Muscle of leg (tissue), 11 donors: ENCODE results near the gene ERF. TPM values are rescaled to one million over a fixed set of nuclear protein-coding genes. Genes with fewer than 3 reads are reported as not detected.
A peak's percentile ranks its signal among the peaks of the same experiment; 100 is the strongest.

Source experiments
- DNase-seq: peaks from one replicate; pipeline ENCODE4 v3.0.0; 2013
- H3K27ac ChIP-seq: one replicate; pipeline ENCODE4 v1.5.1; 2013; ENCODE audit warnings: mild to moderate bottlenecking, low read length, control low read depth
- H3K27me3 ChIP-seq: one replicate; pipeline ENCODE4 v1.6.1; 2013; ENCODE audit warnings: low read length; ENCODE audit not compliant: control insufficient read depth, insufficient read depth
- H3K36me3 ChIP-seq: one replicate; pipeline ENCODE4 v1.6.1; 2013; ENCODE audit warnings: low read length; ENCODE audit not compliant: control insufficient read depth, insufficient read depth
- H3K4me1 ChIP-seq: one replicate; pipeline ENCODE4 v1.6.1; 2013; ENCODE audit warnings: low read length; ENCODE audit not compliant: control insufficient read depth, insufficient read depth
- H3K4me3 ChIP-seq: one replicate; pipeline ENCODE4 v1.5.1; 2013; ENCODE audit warnings: low read length, control low read depth
- H3K9me3 ChIP-seq: replicated peaks from 2 replicates; pipeline ENCODE4 v1.6.1; 2013; ENCODE audit warnings: low read depth, low read length; ENCODE audit not compliant: control insufficient read depth
- WGBS: methylation state at CpG from one replicate; pipeline ENCODE4 v1.1.5; 2013; ENCODE audit warnings: missing lambda C conversion rate; ENCODE audit not compliant: insufficient coverage; 5-methylcytosine and 5-hydroxymethylcytosine counted together
- polyA plus RNA-seq, 8 donors: library from polyadenylated mRNA; unstranded; fragments of 120-200 nt; gene quantifications; one replicate each; pipeline versions ENCODE4 v1.2.1 to v1.2.3, GENCODE V29; 2013; ENCODE audit warnings: inconsistent platforms in 1 of 8, low replicate concordance in 1 of 8; ENCODE audit not compliant: insufficient read length in 8 of 8, insufficient read depth in 1 of 8
- total RNA-seq: library from RNA; stranded (reverse); fragments of 120-200 nt; gene quantifications from one replicate; pipeline ENCODE4 v1.2.4, GENCODE V29; 2013

ERF gene
- total and polyA plus RNA-seq, 9 donors = 17.3 to 51.6 (median 37.6) TPM

- H3K9me3 ChIP-seq = no peaks in the 10 kb centered on the region
- peak overlapping the region; percentile 89 for H3K27ac ChIP-seq
- DNase-seq = peak; percentile 51
- H3K36me3 ChIP-seq = peaks cover 14% of the 10 kb centered on the region
- H3K4me1 ChIP-seq = peaks cover 35% of the 10 kb centered on the region
- no peaks in the 10 kb centered on the region for H3K27me3 ChIP-seq
- 2% methylated on average over 67 of the region's 79 CpGs for WGBS
- peak overlapping the region; percentile 80 for H3K4me3 ChIP-seq
Measured at GRCh38 chr19:42216653-42217519, 38.0 kb downstream of the ERF start.

- H3K4me1 ChIP-seq = peaks cover 25% of the 10 kb centered on the region
- no peaks in the 10 kb centered on the region for H3K27me3 ChIP-seq
- H3K9me3 ChIP-seq = no peaks in the 10 kb centered on the region
- DNase-seq = no peak
- 86% methylated on average over 2 of the region's 11 CpGs for WGBS
- H3K27ac ChIP-seq = no peak overlapping the region
- H3K4me3 ChIP-seq = no peak overlapping the region
- H3K36me3 ChIP-seq = peaks cover 15% of the 10 kb centered on the region
Measured at GRCh38 chr19:42214810-42215485, 40.0 kb downstream of the ERF start.

GRCh38 chr19:42212886-42213285 lies 42.0 kb downstream of the ERF start:
- peaks cover 9% of the 10 kb centered on the region for H3K4me1 ChIP-seq
- peaks cover 36% of the 10 kb centered on the region for H3K36me3 ChIP-seq
- no peaks in the 10 kb centered on the region for H3K9me3 ChIP-seq
- H3K4me3 ChIP-seq = no peak overlapping the region
- no CpG with 5 or more reads among the region's 1 CpG for WGBS
- DNase-seq = no peak
- no peaks in the 10 kb centered on the region for H3K27me3 ChIP-seq
- H3K27ac ChIP-seq = no peak overlapping the region

GRCh38 chr19:42208612-42209011 lies 46.3 kb downstream of the ERF start:
- no peak overlapping the region for H3K27ac ChIP-seq

GRCh38 chr19:42207767-42208271 lies 47.1 kb downstream of the ERF start:
- H3K9me3 ChIP-seq = no peaks in the 10 kb centered on the region
- 84% methylated on average over 6 of the region's 6 CpGs for WGBS
- H3K4me1 ChIP-seq = peaks cover 1% of the 10 kb centered on the region
- H3K36me3 ChIP-seq = peaks cover 61% of the 10 kb centered on the region
- no peak overlapping the region for H3K27ac ChIP-seq
- H3K27me3 ChIP-seq = no peaks in the 10 kb centered on the region
- no peak overlapping the region for H3K4me3 ChIP-seq
- no peak for DNase-seq

More at GRCh38 chr19:42208612-42209011, 46.3 kb downstream of the ERF start:
- Histone ChIP-seq H3K4me1 (no peaks in the 10 kb centered on the region), H3K9me3 (no peaks in the 10 kb centered on the region), H3K36me3 (peaks cover 60% of the 10 kb centered on the region), H3K4me3 (no peak overlapping the region), H3K27me3 (no peaks in the 10 kb centered on the region)
- WGBS = 87% methylated on average over 5 of the region's 11 CpGs
- no peak for DNase-seq

GRCh38 chr19:42206871-42207755 lies 47.8 kb downstream of the ERF start:
- no peaks in the 10 kb centered on the region for H3K9me3 ChIP-seq
- no peak for DNase-seq
- no peak overlapping the region for H3K4me3 ChIP-seq
- H3K27ac ChIP-seq = no peak overlapping the region
- peaks cover 4% of the 10 kb centered on the region for H3K4me1 ChIP-seq
- WGBS = 83% methylated on average over 8 of the region's 14 CpGs
- H3K27me3 ChIP-seq = no peaks in the 10 kb centered on the region
- peaks cover 65% of the 10 kb centered on the region for H3K36me3 ChIP-seq

- Histone ChIP-seq H3K27me3 (no peaks in the 10 kb centered on the region), H3K27ac (no peak overlapping the region), H3K4me3 (no peak overlapping the region), H3K36me3 (peaks cover 74% of the 10 kb centered on the region), H3K9me3 (no peaks in the 10 kb centered on the region), H3K4me1 (peaks cover 6% of the 10 kb centered on the region)
- no peak for DNase-seq
- 94% methylated on average over 2 of the region's 6 CpGs for WGBS
Measured at GRCh38 chr19:42204664-42205063, 50.3 kb downstream of the ERF start.

- WGBS = no CpG with 5 or more reads among the region's 2 CpGs
- peaks cover 72% of the 10 kb centered on the region for H3K36me3 ChIP-seq
- DNase-seq = no peak
- peaks cover 10% of the 10 kb centered on the region for H3K4me1 ChIP-seq
- H3K27ac ChIP-seq = no peak overlapping the region
- no peaks in the 10 kb centered on the region for H3K9me3 ChIP-seq
- H3K4me3 ChIP-seq = no peak overlapping the region
- no peaks in the 10 kb centered on the region for H3K27me3 ChIP-seq
Measured at GRCh38 chr19:42203700-42204099, 51.2 kb downstream of the ERF start.

- no peak for DNase-seq
- H3K9me3 ChIP-seq = no peaks in the 10 kb centered on the region
- peak overlapping the region; percentile 35 for H3K27ac ChIP-seq
- 74% methylated on average over 5 of the region's 5 CpGs for WGBS
- peaks cover 65% of the 10 kb centered on the region for H3K36me3 ChIP-seq
- H3K4me1 ChIP-seq = peaks cover 10% of the 10 kb centered on the region
- no peak overlapping the region for H3K4me3 ChIP-seq
- H3K27me3 ChIP-seq = no peaks in the 10 kb centered on the region
Measured at GRCh38 chr19:42202290-42202880, 52.5 kb downstream of the ERF start.
